HepG2 (cell line): ENCODE data around the gene DOK1. TPM values are rescaled to one million over a fixed set of nuclear protein-coding genes. Genes with fewer than 3 reads are reported as not detected.

ENCODE experiments used
- HMG20B ChIP-seq: conservative IDR thresholded peaks from 2 replicates; pipeline ENCODE4 v1.6.1; 2016; ENCODE audit warnings: missing genetic modification reagents, missing compliant biosample characterization
- MEIS2 ChIP-seq: sonication (generic); formaldehyde crosslinking; IDR thresholded peaks from 2 replicates; pipeline ENCODE4 v1.9.0; 2021; ENCODE audit warnings: mild to moderate bottlenecking, missing genetic modification reagents
- MYC ChIP-seq: sonication (generic); formaldehyde crosslinking; IDR thresholded peaks from 2 replicates; pipeline ENCODE4 v1.9.0; 2021; ENCODE audit warnings: missing genetic modification reagents, borderline replicate concordance
- RARA ChIP-seq: IDR thresholded peaks from 2 replicates; pipeline ENCODE4 v1.6.1; 2016; ENCODE audit warnings: missing genetic modification reagents, missing compliant biosample characterization
- RBM39 ChIP-seq: fragments of 200-400 bp; formaldehyde crosslinking; IDR thresholded peaks from one replicate; pipeline ENCODE4 v1.6.1; 2018; ENCODE audit warnings: antibody characterized with exemption, mild to moderate bottlenecking, low read depth, low read length; ENCODE audit not compliant: poor library complexity, severe bottlenecking
- SNAPC2 ChIP-seq: sonication (generic); formaldehyde crosslinking; IDR thresholded peaks from 2 replicates; pipeline ENCODE4 v1.8.1; 2022; ENCODE audit warnings: mild to moderate bottlenecking, missing genetic modification reagents
- SRSF1 ChIP-seq: fragments of 200-400 bp; formaldehyde crosslinking; optimal IDR thresholded peaks from 2 replicates; pipeline ENCODE3; 2017; ENCODE audit warnings: mild to moderate bottlenecking, low read depth, low read length, moderate library complexity
- TARDBP ChIP-seq: sonication (generic); formaldehyde crosslinking; IDR thresholded peaks from 2 replicates; pipeline ENCODE4 v1.8.0; 2022; ENCODE audit warnings: mild to moderate bottlenecking, missing genetic modification reagents
- ZBTB1 ChIP-seq: sonication (generic); formaldehyde crosslinking; IDR thresholded peaks from 2 replicates; pipeline ENCODE4 v1.4.0; 2020; ENCODE audit warnings: missing genetic modification reagents, borderline replicate concordance
- ZKSCAN5 ChIP-seq: sonication (generic); formaldehyde crosslinking; IDR thresholded peaks from 2 replicates; pipeline ENCODE4 v1.5.1; 2020; ENCODE audit warnings: mild to moderate bottlenecking, missing genetic modification reagents
- ZMAT3 ChIP-seq: sonication (generic); formaldehyde crosslinking; conservative IDR thresholded peaks from 2 replicates; pipeline ENCODE4 v1.7.0; 2021; ENCODE audit warnings: missing genetic modification reagents
- ZNF33B ChIP-seq: sonication (generic); formaldehyde crosslinking; IDR thresholded peaks from 2 replicates; pipeline ENCODE4 v1.5.1; 2020; ENCODE audit warnings: mild to moderate bottlenecking, missing genetic modification reagents
- ZNF431 ChIP-seq: sonication (generic); formaldehyde crosslinking; IDR thresholded peaks from 2 replicates; pipeline ENCODE4 v1.9.0; 2022; ENCODE audit warnings: missing genetic modification reagents, low read depth, mild to moderate bottlenecking, borderline replicate concordance
- ZNF766 ChIP-seq: sonication (generic); formaldehyde crosslinking; IDR thresholded peaks from 2 replicates; pipeline ENCODE4 v1.5.0; 2020; ENCODE audit warnings: missing genetic modification reagents, borderline replicate concordance
- ZNF768 ChIP-seq: sonication (generic); formaldehyde crosslinking; IDR thresholded peaks from 2 replicates; pipeline ENCODE4 v1.4.0; 2020; ENCODE audit warnings: missing genetic modification reagents
- ZNF839 ChIP-seq: sonication (generic); formaldehyde crosslinking; IDR thresholded peaks from 2 replicates; pipeline ENCODE4 v1.4.0; 2020; ENCODE audit warnings: missing genetic modification reagents, mild to moderate bottlenecking, borderline replicate concordance
- polyA plus RNA-seq, 8 experiments: library from polyadenylated mRNA; depleted of rRNA in 3 of 8; stranded (reverse) in 7 of 8; unstranded in 1 of 8; fragments of >200 nt; fragmentation: Illumina TruSeq in 4 of 8; extraction: Trizol in 4 of 8; gene quantifications; 2 replicates each; pipeline versions ENCODE4 v1.2.1 to v1.2.3, GENCODE V29; 2011 to 2016; ENCODE audit warnings: low read depth in 4 of 8, missing spikeins in 1 of 8, mixed read lengths in 1 of 8; ENCODE audit not compliant: insufficient read depth in 1 of 8
- total RNA-seq, 5 experiments: library from RNA; depleted of rRNA; stranded (reverse); fragments of >200 nt; fragmentation: Illumina TruSeq; extraction: Trizol; gene quantifications; 2 replicates each; pipeline ENCODE4 v1.2.3, GENCODE V29; 2016; ENCODE audit warnings: low read depth in 1 of 5
- TF ChIP-seq, protein P1 (sequence below): sonication (generic); formaldehyde crosslinking; IDR thresholded peaks from 2 replicates; pipeline ENCODE4 v1.4.0; 2020; ENCODE audit warnings: missing genetic modification reagents, borderline replicate concordance
- TF ChIP-seq, protein P2 (sequence below): IDR thresholded peaks from 2 replicates; pipeline ENCODE4 v1.6.1; 2016; ENCODE audit warnings: mild to moderate bottlenecking
- TF ChIP-seq, protein P3 (sequence below): sonication (generic); formaldehyde crosslinking; IDR thresholded peaks from 2 replicates; pipeline ENCODE4 v1.4.0; 2020; ENCODE audit warnings: missing genetic modification reagents
- TF ChIP-seq, protein P4 (sequence below): IDR thresholded peaks from 2 replicates; pipeline ENCODE4 v1.6.1; 2016; ENCODE audit warnings: missing compliant biosample characterization, missing genetic modification reagents, borderline replicate concordance

DOK1 gene
- total and polyA plus RNA-seq, 2 of the 13 experiments (the other 11 are each of a cell fraction or from before 2014, with no cell fraction given), result 0.53 to 0.74 TPM

DNA sequence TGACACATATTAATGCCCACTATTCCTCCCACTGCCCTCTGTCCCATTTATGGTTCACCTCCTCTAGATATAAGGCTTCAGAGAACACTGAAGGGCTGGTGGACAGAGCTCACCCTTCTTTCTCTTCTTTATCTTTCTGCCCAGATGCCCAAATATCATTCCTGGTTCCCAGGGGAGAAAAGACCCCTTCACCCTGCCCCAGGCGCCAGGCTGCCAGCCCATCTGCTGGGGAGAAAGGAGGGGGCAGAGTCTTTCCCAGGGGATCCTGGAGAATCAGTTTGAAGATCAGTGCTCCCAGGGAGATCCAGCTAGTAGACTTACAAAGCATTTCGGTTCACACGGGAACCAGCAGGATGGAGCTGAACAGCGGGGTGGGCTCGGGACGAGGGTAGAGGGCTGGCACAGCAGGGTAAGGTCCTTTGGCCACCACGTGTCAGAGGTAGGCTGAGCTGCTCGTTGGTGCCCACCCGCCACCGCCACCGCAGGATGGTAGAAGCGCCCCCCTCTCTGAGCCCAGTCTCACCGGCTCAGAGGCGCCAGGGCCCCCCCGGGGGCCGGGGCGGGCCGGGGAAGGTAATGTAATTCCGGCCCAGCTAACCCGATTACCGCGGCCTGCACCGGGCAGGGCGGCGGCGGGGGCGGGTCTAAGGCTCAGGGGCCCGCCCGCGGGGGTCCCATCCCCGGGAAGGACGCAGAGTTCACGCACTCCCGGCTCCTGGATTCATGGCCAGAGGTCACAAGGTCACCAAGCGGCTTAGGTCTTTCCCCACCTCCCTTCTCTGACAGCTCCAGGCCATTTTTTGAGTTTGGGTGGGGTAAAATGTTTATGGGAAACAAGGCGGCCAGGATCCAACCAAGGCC, 41.5 kb upstream of the DOK1 start (continued):
- TF ChIP-seq, protein P1, sequence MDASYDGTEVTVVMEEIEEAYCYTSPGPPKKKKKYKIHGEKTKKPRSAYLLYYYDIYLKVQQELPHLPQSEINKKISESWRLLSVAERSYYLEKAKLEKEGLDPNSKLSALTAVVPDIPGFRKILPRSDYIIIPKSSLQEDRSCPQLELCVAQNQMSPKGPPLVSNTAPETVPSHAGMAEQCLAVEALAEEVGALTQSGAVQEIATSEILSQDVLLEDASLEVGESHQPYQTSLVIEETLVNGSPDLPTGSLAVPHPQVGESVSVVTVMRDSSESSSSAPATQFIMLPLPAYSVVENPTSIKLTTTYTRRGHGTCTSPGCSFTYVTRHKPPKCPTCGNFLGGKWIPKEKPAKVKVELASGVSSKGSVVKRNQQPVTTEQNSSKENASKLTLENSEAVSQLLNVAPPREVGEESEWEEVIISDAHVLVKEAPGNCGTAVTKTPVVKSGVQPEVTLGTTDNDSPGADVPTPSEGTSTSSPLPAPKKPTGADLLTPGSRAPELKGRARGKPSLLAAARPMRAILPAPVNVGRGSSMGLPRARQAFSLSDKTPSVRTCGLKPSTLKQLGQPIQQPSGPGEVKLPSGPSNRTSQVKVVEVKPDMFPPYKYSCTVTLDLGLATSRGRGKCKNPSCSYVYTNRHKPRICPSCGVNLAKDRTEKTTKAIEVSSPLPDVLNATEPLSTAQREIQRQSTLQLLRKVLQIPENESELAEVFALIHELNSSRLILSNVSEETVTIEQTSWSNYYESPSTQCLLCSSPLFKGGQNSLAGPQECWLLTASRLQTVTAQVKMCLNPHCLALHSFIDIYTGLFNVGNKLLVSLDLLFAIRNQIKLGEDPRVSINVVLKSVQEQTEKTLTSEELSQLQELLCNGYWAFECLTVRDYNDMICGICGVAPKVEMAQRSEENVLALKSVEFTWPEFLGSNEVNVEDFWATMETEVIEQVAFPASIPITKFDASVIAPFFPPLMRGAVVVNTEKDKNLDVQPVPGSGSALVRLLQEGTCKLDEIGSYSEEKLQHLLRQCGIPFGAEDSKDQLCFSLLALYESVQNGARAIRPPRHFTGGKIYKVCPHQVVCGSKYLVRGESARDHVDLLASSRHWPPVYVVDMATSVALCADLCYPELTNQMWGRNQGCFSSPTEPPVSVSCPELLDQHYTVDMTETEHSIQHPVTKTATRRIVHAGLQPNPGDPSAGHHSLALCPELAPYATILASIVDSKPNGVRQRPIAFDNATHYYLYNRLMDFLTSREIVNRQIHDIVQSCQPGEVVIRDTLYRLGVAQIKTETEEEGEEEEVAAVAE, result 0 out of 2 replicates have a peak, but pooled peaks have one; percentile 23
- TF ChIP-seq RARA (CRISPR knock-in tag) (peak; percentile 73), ZKSCAN5 (CRISPR knock-in tag) (no peak), ZNF33B (CRISPR knock-in tag) (peak; percentile 48; the same call in 1 of the 2 replicates), HMG20B (CRISPR knock-in tag) (0 out of 2 replicates have a peak, but pooled peaks have one; percentile 8), RBM39 (no peak), TARDBP (CRISPR knock-in tag) (peak; percentile 72), ZMAT3 (0 out of 2 replicates have a peak, but pooled peaks have one; percentile 67), ZNF768 (CRISPR knock-in tag) (peak; percentile 68; the same call in 1 of the 2 replicates), SRSF1 (peak; percentile 98), MYC (no peak), ZNF766 (CRISPR knock-in tag) (no peak), ZBTB1 (no peak), ZNF431 (CRISPR knock-in tag) (0 out of 2 replicates have a peak, but pooled peaks have one; percentile 8), SNAPC2 (CRISPR knock-in tag) (0 out of 2 replicates have a peak, but pooled peaks have one; percentile 37), ZNF839 (CRISPR knock-in tag) (0 out of 2 replicates have a peak, but pooled peaks have one; percentile 36), MEIS2 (no peak)
- TF ChIP-seq, protein P2, sequence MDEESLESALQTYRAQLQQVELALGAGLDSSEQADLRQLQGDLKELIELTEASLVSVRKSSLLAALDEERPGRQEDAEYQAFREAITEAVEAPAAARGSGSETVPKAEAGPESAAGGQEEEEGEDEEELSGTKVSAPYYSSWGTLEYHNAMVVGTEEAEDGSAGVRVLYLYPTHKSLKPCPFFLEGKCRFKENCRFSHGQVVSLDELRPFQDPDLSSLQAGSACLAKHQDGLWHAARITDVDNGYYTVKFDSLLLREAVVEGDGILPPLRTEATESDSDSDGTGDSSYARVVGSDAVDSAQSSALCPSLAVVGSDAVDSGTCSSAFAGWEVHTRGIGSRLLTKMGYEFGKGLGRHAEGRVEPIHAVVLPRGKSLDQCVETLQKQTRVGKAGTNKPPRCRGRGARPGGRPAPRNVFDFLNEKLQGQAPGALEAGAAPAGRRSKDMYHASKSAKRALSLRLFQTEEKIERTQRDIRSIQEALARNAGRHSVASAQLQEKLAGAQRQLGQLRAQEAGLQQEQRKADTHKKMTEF (CRISPR knock-in tag), result peak; percentile 60; the same call in 1 of the 2 replicates
- TF ChIP-seq, protein P3, sequence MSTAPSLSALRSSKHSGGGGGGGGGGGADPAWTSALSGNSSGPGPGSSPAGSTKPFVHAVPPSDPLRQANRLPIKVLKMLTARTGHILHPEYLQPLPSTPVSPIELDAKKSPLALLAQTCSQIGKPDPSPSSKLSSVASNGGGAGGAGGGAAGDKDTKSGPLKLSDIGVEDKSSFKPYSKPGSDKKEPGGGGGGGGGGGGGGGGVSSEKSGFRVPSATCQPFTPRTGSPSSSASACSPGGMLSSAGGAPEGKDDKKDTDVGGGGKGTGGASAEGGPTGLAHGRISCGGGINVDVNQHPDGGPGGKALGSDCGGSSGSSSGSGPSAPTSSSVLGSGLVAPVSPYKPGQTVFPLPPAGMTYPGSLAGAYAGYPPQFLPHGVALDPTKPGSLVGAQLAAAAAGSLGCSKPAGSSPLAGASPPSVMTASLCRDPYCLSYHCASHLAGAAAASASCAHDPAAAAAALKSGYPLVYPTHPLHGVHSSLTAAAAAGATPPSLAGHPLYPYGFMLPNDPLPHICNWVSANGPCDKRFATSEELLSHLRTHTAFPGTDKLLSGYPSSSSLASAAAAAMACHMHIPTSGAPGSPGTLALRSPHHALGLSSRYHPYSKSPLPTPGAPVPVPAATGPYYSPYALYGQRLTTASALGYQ (CRISPR knock-in tag), result no peak
- TF ChIP-seq, protein P4, sequence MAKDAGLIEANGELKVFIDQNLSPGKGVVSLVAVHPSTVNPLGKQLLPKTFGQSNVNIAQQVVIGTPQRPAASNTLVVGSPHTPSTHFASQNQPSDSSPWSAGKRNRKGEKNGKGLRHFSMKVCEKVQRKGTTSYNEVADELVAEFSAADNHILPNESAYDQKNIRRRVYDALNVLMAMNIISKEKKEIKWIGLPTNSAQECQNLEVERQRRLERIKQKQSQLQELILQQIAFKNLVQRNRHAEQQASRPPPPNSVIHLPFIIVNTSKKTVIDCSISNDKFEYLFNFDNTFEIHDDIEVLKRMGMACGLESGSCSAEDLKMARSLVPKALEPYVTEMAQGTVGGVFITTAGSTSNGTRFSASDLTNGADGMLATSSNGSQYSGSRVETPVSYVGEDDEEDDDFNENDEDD (CRISPR knock-in tag), result peak; percentile 19; the same call in 1 of the 2 replicates
